COLO668 (cell line): ENCODE results near the gene ORMDL1.
"Not testable (repeated sequence)": the region's sequence is repeated elsewhere in the genome, so short reads cannot be mapped to it uniquely, and the experiment has no call there.

Experiments
- DNase-seq: peaks from one replicate; lab custom pipeline; 2025; ENCODE audit not compliant: unreplicated experiment; lab: John Stamatoyannopoulos, UW

ORMDL1 gene

DNA sequence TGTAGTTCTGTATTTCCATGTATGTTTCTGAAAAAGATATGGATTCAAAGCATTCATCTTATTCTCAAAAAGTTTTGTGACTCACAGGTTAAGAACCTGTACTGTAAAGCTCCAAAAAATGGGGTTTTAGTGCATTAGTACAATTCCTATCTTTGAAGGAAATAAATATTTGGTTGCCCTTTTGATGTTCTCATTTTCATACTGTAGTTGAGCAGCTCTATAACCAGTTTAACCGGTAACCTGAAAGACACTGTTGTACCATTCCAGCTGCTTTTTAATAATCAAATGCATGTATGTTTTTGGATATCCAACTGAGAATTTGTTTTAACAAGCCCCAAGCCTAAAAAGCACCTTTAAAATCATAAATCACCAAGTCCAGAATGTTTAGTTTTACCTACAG, 11.9 kb downstream of the ORMDL1 start:
- DNase-seq = no peak

DNA sequence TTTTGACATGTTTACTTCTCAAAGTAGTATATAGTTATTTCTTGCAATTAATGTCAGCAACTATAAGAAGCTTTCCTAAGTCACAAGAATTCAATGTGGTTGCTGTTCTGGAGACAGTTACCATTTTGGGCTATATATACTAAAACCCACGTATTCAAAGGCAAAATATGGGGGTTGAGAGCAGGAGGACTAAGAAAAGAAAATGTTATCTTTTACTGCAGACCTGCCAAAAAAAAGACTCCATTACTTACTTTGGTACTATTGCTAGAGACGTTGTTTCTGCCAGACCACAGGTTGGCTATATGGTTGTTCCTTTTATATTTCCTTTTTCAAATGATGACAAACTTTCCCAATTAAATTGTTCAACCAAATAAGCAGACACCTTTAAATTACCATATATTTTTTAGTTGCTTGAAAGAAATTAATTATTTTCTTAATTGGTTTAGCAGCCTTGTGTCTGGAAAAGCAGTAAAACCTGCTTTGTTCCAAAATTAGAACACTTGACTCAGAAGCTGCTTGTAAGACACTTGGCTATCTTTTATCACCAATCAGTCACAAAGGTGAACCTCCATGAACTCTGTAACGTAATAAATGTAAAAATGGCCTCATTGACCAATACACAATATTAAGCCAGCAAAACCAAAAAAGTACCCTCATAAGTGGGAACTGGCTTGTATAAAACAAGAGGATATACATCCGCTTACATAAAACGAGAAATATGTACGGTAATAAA, 13.4 kb downstream of the ORMDL1 start:
- DNase-seq = no peak

- no peak for DNase-seq
Measured at GRCh38 chr2:189763908-189764661, 20.1 kb downstream of the ORMDL1 start.

DNA sequence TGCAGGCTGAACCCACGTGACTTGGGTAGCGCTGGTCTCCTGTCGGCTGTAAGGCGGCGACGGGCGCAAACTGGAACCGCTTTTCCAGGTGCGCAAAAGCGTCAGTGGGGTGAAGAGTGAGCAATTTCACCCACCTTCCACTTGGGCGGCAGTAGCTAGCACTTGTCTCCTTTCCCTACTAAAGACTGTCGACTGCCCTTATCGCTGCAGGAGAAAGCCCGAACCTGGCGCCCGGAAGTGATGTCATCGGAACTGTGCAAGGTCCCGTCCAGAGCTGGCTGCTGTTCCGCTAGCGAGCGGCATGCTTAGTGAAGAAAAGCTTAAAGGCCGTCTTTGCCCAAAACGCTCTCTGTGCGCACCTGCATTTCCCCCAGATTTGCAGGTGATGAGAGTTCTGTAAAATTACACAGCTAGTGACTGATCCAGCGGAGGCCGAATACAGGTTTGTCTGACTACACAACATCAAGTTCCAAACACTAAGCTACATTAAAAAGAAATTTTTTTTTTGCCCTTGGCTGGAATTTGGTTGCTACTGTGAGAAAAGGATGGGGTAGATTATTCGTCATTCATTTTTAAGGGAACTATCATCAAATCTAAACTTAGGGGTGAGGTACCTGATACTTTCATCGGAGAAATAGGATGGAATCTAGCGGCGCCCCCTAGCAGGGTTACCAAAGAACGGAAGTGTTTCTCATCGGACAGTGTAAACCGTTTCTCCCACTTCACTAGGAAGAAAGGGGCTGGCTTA, 21.4 kb downstream of the ORMDL1 start, which contains the start of gene OSGEPL1:
Gene OSGEPL1 (minus strand): TSS at position 242 of the 748 bp plus-strand sequence. CDS start 1,152 bp downstream, outside the sequence.
- peak; percentile 94 for DNase-seq

- DNase-seq = no peak
Measured at GRCh38 chr2:189762229-189762550, 21.9 kb downstream of the ORMDL1 start.

DNA sequence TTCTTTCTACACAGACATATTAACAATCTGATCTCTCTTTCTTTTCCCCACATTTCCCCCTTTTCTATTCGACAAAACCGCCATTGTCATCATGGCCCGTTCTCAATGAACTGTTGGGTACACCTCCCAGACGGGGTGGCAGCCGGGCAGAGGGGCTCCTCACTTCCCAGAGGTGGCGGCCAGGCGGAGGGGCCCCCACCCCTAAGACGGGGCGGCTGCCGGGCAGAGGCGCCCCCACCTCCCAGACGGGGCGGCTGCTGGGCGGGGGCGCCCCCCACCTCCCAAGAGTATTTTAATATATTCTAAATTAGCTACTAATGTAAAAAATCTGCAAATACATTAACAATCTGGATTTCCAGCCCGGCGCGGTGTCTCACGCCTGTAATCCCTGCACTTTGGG, 24.0 kb downstream of the ORMDL1 start:
- DNase-seq = not testable (repeated sequence)

GRCh38 chr2:189756311-189756952, 27.7 kb downstream of the ORMDL1 start:
- no peak for DNase-seq

DNA sequence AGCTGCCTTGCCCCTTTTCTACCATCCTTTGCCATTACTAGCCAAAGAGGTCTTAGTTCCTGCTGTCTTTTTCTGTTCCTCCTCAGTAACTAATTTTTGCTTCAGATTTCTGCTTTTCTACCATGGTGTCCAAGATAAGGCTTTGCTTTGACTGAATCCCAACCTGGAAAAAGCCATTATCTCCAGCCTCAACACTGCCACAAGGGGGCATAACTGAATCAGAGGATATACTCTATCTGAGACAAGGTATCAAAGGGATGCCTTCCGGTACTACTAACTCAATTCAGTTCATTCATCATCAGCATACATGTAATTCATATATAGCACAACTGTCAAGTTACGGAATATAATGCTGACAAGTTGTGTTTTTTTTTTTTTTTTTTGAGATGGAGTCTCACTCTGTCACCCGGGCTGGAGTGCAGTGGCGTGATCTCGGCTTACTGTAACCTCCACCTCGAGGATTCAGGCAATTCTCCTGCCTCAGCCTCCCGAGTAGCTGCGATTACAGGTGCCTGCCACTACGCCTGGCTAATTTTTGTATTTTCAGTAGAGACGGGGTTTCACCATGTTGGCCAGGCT, 33.0 kb downstream of the ORMDL1 start:
- peak; percentile 19 for DNase-seq

DNA sequence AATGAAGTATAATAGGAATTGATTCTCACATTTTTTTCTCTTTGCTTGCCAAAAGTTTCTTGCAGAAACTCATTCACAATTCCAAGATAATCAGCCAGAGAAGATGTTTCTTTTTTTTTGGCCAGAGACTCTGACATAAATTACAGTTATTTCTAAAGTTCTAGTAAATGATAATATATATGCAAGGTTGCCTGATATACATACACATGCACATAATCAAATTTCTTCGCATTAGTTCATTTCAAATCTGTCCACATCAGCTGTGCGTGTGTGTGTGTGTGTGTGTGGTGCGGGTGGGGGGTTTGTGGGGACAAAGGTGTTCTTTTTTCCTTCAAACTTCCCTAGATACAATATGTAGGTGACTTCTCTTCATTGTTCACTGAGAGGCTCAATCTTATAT, 54.7 kb downstream of the ORMDL1 start:
- DNase-seq = no peak

- no peak for DNase-seq
Measured at GRCh38 chr2:189726849-189727248, 57.3 kb downstream of the ORMDL1 start.

DNA sequence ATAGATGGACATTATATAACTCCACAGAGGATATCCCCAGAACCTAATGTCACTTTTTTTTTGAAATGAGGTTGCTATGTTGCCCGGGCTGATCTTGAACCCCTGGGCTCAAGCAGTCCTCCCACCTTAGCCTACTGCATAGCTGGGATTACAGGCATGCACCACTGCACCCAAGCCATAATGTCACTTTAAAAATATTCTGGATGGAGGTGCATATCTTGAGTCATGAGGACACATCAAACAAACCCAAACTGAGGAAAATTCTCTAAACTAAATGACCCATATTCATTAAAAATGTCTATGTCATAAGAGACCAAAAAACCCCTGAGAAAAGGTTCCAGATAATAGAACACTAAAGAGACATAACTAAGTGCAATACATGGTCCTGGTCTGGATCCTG, 57.9 kb downstream of the ORMDL1 start:
- DNase-seq = no peak

- no peak for DNase-seq
Measured at GRCh38 chr2:189723192-189723591, 60.9 kb downstream of the ORMDL1 start.
